ENCODE measurements around the gene PRKD2.

PRKD2 gene

DNA sequence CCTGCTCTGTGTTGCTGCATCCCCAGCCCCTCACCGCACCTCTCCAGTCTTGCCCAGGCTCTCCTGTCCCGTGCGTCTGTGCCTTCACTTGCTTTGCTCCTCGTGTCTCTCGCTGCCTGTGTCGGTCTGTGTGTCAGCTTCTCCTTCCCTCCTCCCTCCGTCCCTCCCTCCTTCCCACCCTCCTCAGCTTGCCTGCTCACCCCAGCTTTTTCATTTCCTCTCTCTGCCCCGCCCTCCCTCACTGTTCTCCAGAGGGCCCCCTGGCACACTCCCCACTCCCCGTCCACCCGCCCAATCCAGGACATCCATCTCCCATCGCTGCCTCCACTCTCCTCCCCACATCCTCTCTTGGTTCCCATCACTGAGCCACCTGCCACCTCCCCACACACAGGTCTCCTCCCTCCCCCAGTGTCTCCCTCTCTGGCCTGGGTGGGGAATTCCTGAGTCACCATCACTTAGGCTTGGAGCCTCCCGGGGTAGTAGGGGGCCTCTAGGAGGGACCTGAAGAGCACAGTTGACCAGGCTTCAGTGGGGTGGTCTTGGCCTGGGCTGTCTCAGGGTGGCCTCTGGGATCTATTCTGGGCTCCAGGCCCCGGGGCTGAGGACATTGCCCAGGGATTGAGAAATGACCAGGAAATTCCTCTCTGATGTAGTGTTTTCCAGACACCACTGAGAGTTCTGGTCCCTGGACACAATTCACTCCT is 91.8 kb downstream of the PRKD2 start, which contains the start of gene PTGIR:
TSS of gene PTGIR (minus strand) at position 132 of the 704 bp plus-strand sequence. CDS start 864 bp downstream, outside the sequence.
- H3K27ac ChIP-seq = peak within 1 kb of the TSS; percentile 89 to 98
- peak; percentile 95 for DNase-seq (ENCODE audit: low spot score)
- TF ChIP-seq, protein P1, sequence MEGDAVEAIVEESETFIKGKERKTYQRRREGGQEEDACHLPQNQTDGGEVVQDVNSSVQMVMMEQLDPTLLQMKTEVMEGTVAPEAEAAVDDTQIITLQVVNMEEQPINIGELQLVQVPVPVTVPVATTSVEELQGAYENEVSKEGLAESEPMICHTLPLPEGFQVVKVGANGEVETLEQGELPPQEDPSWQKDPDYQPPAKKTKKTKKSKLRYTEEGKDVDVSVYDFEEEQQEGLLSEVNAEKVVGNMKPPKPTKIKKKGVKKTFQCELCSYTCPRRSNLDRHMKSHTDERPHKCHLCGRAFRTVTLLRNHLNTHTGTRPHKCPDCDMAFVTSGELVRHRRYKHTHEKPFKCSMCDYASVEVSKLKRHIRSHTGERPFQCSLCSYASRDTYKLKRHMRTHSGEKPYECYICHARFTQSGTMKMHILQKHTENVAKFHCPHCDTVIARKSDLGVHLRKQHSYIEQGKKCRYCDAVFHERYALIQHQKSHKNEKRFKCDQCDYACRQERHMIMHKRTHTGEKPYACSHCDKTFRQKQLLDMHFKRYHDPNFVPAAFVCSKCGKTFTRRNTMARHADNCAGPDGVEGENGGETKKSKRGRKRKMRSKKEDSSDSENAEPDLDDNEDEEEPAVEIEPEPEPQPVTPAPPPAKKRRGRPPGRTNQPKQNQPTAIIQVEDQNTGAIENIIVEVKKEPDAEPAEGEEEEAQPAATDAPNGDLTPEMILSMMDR (IDR thresholded peaks at IDR 0.05) = no peak
- peak within 1 kb of the TSS; percentile 69 for H3K4me3 ChIP-seq
